Loucy (cell line): Measurements from ENCODE around the gene SDK2.

Experiments used
- H2AFZ ChIP-seq: fragments of 200-600 bp; sonication (generic); 2 replicates; pipeline ENCODE4 v1.6.0; 2016; ENCODE audit warnings: antibody characterized with exemption, mild to moderate bottlenecking, low read length, moderate library complexity
- H3F3A ChIP-seq: fragments of 200-600 bp; 2 replicates; pipeline ENCODE4 v1.6.0; 2016; ENCODE audit warnings: antibody characterized with exemption, low read depth, mild to moderate bottlenecking
- H3K27me3 ChIP-seq: fragments of 200-600 bp; sonication (generic); 2 replicates; pipeline ENCODE4 v1.6.1; 2014; ENCODE audit warnings: low read length, mild to moderate bottlenecking; ENCODE audit not compliant: insufficient read depth, poor library complexity, severe bottlenecking
- H3K36me3 ChIP-seq: fragments of 200-600 bp; sonication (generic); 2 replicates; pipeline ENCODE4 v1.6.1; 2016; ENCODE audit warnings: low read length; ENCODE audit not compliant: insufficient read depth
- H3K4me1 ChIP-seq: fragments of 200-600 bp; sonication (generic); 2 replicates; pipeline ENCODE4 v1.5.1; 2014; ENCODE audit warnings: low read length, mild to moderate bottlenecking; ENCODE audit not compliant: insufficient read depth, poor library complexity, severe bottlenecking
- H3K4me2 ChIP-seq: fragments of 200-600 bp; sonication (generic); 2 replicates; pipeline ENCODE4 v1.6.0; 2014; ENCODE audit warnings: antibody characterized with exemption, low read length, low read depth, mild to moderate bottlenecking; ENCODE audit not compliant: poor library complexity, severe bottlenecking
- H3K4me3 ChIP-seq: fragments of 200-600 bp; sonication (generic); 2 replicates; pipeline ENCODE4 v1.5.1; 2014; ENCODE audit warnings: low read length, mild to moderate bottlenecking, mixed read lengths; ENCODE audit not compliant: poor library complexity, severe bottlenecking
- H3K79me2 ChIP-seq: fragments of 200-600 bp; sonication (generic); 2 replicates; pipeline ENCODE4 v1.6.1; 2014; ENCODE audit warnings: low read length; ENCODE audit not compliant: insufficient read depth
- H3K9ac ChIP-seq: fragments of 200-600 bp; sonication (generic); 2 replicates; pipeline ENCODE4 v1.6.0; 2014; ENCODE audit warnings: mild to moderate bottlenecking, low read depth, low read length, moderate library complexity; ENCODE audit not compliant: poor library complexity, severe bottlenecking
- H3K9me2 ChIP-seq: fragments of 200-600 bp; sonication (generic); replicated peaks from 2 replicates; pipeline ENCODE4 v1.6.1; 2016; ENCODE audit warnings: low read depth, low read length, mixed read lengths
- H3K9me3 ChIP-seq: fragments of 200-600 bp; sonication (generic); 2 replicates; pipeline ENCODE4 v1.6.1; 2014; ENCODE audit warnings: mild to moderate bottlenecking, antibody characterized with exemption, low read length, low read depth; ENCODE audit not compliant: insufficient read depth
- H4K20me1 ChIP-seq: fragments of 200-600 bp; sonication (generic); 2 replicates; pipeline ENCODE4 v1.6.0; 2014; ENCODE audit warnings: antibody characterized with exemption, low read length, mild to moderate bottlenecking; ENCODE audit not compliant: insufficient read depth, poor library complexity, severe bottlenecking
- CTCF ChIP-seq: fragments of 200-600 bp; sonication (generic); conservative IDR thresholded peaks from 2 replicates; pipeline ENCODE4 v1.5.1; 2014; ENCODE audit warnings: mild to moderate bottlenecking, antibody characterized with exemption, low read length
- EZH2phosphoT487 ChIP-seq: fragments of 200-600 bp; IDR thresholded peaks from 2 replicates; pipeline ENCODE4 v1.6.1; 2018; ENCODE audit warnings: antibody characterized with exemption, mild to moderate bottlenecking, moderate library complexity, borderline replicate concordance

SDK2 gene

GRCh38 chr17:73686126-73686525 lies 41.9 kb upstream of the SDK2 start:
- no peak overlapping the region for H3K4me2 ChIP-seq
- no peaks in the 10 kb centered on the region for H3F3A ChIP-seq
- H3K27me3 ChIP-seq, result no peaks in the 10 kb centered on the region
- H3K79me2 ChIP-seq, result no peaks in the 10 kb centered on the region
- H3K4me1 ChIP-seq, result no peaks in the 10 kb centered on the region
- no peak overlapping the region for H3K9ac ChIP-seq
- no peaks in the 10 kb centered on the region for H3K36me3 ChIP-seq
- no peaks in the 10 kb centered on the region for H3K9me2 ChIP-seq
- no peak overlapping the region for H2AFZ ChIP-seq
- TF ChIP-seq CTCF (no peak), EZH2phosphoT487 (no peak)
- no peaks in the 10 kb centered on the region for H4K20me1 ChIP-seq
- H3K4me3 ChIP-seq, result no peak overlapping the region
- no peaks in the 10 kb centered on the region for H3K9me3 ChIP-seq

- Histone ChIP-seq H3K9me3 (no peaks in the 10 kb centered on the region), H2AFZ (no peak overlapping the region), H3K4me2 (no peak overlapping the region), H3K36me3 (no peaks in the 10 kb centered on the region), H4K20me1 (no peaks in the 10 kb centered on the region), H3K4me1 (no peaks in the 10 kb centered on the region), H3K9ac (no peak overlapping the region), H3K27me3 (no peaks in the 10 kb centered on the region), H3F3A (no peaks in the 10 kb centered on the region), H3K79me2 (no peaks in the 10 kb centered on the region), H3K4me3 (no peak overlapping the region), H3K9me2 (no peaks in the 10 kb centered on the region)
- TF ChIP-seq EZH2phosphoT487 (no peak), CTCF (no peak)
Measured at GRCh38 chr17:73684183-73684582, 39.9 kb upstream of the SDK2 start.

- Histone ChIP-seq H3K9me3 (no peaks in the 10 kb centered on the region), H3K4me1 (no peaks in the 10 kb centered on the region), H2AFZ (no peak overlapping the region), H3K36me3 (no peaks in the 10 kb centered on the region), H4K20me1 (no peaks in the 10 kb centered on the region), H3K9me2 (no peaks in the 10 kb centered on the region), H3K9ac (no peak overlapping the region), H3K27me3 (no peaks in the 10 kb centered on the region), H3K79me2 (no peaks in the 10 kb centered on the region), H3F3A (no peaks in the 10 kb centered on the region), H3K4me2 (no peak overlapping the region), H3K4me3 (no peak overlapping the region)
- TF ChIP-seq EZH2phosphoT487, result no peak
- TF ChIP-seq CTCF, result no peak
Measured at GRCh38 chr17:73683771-73684170, 39.5 kb upstream of the SDK2 start.
